Sigmoid colon (tissue), 7 donors: Measurements from ENCODE around the gene ACIN1. TPM values are rescaled to one million over a fixed set of nuclear protein-coding genes. Genes with fewer than 3 reads are reported as not detected.
A peak's percentile ranks its signal among the peaks of the same experiment; 100 is the strongest.

Source experiments
- DNase-seq: peaks from one replicate; pipeline ENCODE4 v3.0.0-alpha.2; 2019
- H3K27ac ChIP-seq, 4 donors: fragments of 200-600 bp; sonication (generic); one replicate each; pipeline ENCODE4 v1.5.1; 2016 to 2019; ENCODE audit warnings: mild to moderate bottlenecking in 1 of 4
- H3K27me3 ChIP-seq, 3 donors: fragments of 200-600 bp; sonication (generic); one replicate each; pipeline ENCODE4 v1.5.1; 2019; ENCODE audit warnings: mild to moderate bottlenecking in 1 of 3
- H3K36me3 ChIP-seq, 4 donors: fragments of 200-600 bp; sonication (generic); one replicate each; pipeline ENCODE4 v1.5.1; 2016 to 2019
- H3K4me1 ChIP-seq, 4 donors: fragments of 200-600 bp; sonication (generic); one replicate each; pipeline ENCODE4 v1.5.1; 2017 to 2019
- H3K4me3 ChIP-seq, 4 donors: fragments of 200-600 bp; sonication (generic); one replicate each; pipeline ENCODE4 v1.5.1; 2017 to 2019; ENCODE audit warnings: mild to moderate bottlenecking in 2 of 4, moderate library complexity in 1 of 4
- H3K9me3 ChIP-seq, 4 donors: fragments of 200-600 bp in 3 of 4; sonication (generic) in 3 of 4; one replicate each; pipeline versions ENCODE4 v1.5.1 to v1.6.1; 2013 to 2019
- EP300 ChIP-seq, 4 donors: sonication (generic); formaldehyde crosslinking; IDR thresholded peaks; one replicate each; pipeline ENCODE4 v1.6.1; 2017; ENCODE audit warnings: antibody characterized with exemption in 4 of 4
- POLR2A ChIP-seq, 2 donors: fragments of 450-650 bp; IDR thresholded peaks; one replicate each; pipeline ENCODE4 v1.6.1; 2016; ENCODE audit warnings: antibody characterized with exemption in 2 of 2, mild to moderate bottlenecking in 2 of 2, moderate library complexity in 2 of 2
- POLR2AphosphoS5 ChIP-seq, 4 donors: sonication (generic); formaldehyde crosslinking; IDR thresholded peaks; one replicate each; pipeline ENCODE4 v1.6.1; 2017; ENCODE audit warnings: antibody characterized with exemption in 4 of 4
- WGBS, 2 donors: extraction: QIAGEN DNeasy Blood & Tissue Kit; methylation state at CpG; one replicate each; pipeline ENCODE4 v1.1.7; 2013; 5-methylcytosine and 5-hydroxymethylcytosine counted together
- intact Hi-C: fragments of 100-400 bp; cut with DNase I; formaldehyde crosslinking; loops from one replicate; pipeline ENCODE4 v1.15.1; 2023
- polyA plus RNA-seq, 3 donors: library from polyadenylated mRNA; stranded (reverse); fragments of 200-250 nt; gene quantifications; one replicate each; pipeline ENCODE4 v1.2.3, GENCODE V29; 2013
- total RNA-seq, 4 donors: library from RNA; depleted of rRNA; stranded (reverse); fragments of >200 nt; gene quantifications; one replicate each; pipeline ENCODE4 v1.1.0, GENCODE V29; 2016
- TF ChIP-seq, protein P1 (sequence below), 4 experiments: fragments of 450-650 bp in 3 of 4; fragments of 200-600 bp in 1 of 4; IDR thresholded peaks; one replicate each; pipeline ENCODE4 v1.5.1; 2016 to 2019; ENCODE audit warnings: antibody characterized with exemption in 4 of 4, mild to moderate bottlenecking in 3 of 4, moderate library complexity in 2 of 4
- donor health status: healthy with polysubstance abuse.
- donor health status: Bipolar disorder and iron deficiency.
- donor health status: healthy.

ACIN1 gene
- total and polyA plus RNA-seq, 7 donors: 37.8 to 129 (median 88.4) TPM

DNA sequence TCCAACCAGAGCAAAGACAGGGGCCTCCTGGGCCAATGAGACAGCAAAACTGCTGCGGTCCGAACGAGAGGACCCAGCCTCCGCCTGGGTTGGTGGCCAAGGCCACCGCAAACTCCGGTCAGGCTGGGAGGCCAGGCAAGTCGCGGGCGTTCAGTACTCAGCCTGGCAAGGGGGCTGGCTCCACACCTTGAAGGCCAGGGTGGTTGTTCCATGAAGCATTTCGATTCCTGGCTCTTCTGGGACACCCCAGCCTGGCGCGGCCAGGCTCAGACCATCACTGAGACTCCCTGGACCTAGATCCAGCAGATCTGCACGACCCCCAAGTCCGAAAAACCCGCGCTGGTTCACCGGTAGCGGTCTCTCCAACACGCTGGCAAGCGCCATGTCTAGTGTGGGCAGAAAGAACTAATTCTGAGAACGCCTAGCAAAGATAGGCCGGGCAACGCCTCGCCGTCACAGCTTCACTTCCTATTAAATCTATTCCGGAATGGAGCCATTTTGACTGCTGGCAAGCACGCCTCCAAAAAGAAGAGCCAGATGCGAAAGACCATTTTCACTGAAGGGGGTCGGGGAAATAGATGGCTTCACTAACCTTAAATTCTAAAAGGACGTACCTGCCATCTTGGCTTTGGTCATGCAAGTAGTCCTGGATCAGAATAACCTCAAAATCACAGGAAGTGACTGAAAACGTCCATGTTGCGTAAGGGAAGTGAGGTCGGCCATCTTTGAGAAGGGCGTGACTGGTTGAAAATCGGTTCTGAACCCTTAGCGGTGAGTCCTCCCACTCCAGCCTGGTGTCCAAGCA lies 60.2 kb downstream of the ACIN1 start, which contains the start of gene PSMB5:
Gene PSMB5 (minus strand): TSS at position 403 of the 805 bp plus-strand sequence. CDS start 19 bp downstream, at position 384.
- peak within 1 kb of the TSS; percentile 59 to 94 (median 80) for H3K4me3 ChIP-seq
- intact Hi-C loops: loop anchor here (1.0 kb wide), 1 partner anchor 28 kb away; no protein-coding TSS in a partner anchor
- H3K27ac ChIP-seq: peak within 1 kb of the TSS; percentile 88 to 97 (median 93)
- peak; percentile 96 for DNase-seq
- H3K27me3 ChIP-seq: no peaks in the 10 kb centered on the region
- TF ChIP-seq POLR2AphosphoS5 (IDR thresholded peaks at IDR 0.05) (peak in 3 of 4 donors; percentile 71 to 76 (median 73)), EP300 (IDR thresholded peaks at IDR 0.05) (no peak), POLR2A (IDR thresholded peaks at IDR 0.05) (peak in 1 of 2 donors; percentile 36)
- TF ChIP-seq, protein P1, sequence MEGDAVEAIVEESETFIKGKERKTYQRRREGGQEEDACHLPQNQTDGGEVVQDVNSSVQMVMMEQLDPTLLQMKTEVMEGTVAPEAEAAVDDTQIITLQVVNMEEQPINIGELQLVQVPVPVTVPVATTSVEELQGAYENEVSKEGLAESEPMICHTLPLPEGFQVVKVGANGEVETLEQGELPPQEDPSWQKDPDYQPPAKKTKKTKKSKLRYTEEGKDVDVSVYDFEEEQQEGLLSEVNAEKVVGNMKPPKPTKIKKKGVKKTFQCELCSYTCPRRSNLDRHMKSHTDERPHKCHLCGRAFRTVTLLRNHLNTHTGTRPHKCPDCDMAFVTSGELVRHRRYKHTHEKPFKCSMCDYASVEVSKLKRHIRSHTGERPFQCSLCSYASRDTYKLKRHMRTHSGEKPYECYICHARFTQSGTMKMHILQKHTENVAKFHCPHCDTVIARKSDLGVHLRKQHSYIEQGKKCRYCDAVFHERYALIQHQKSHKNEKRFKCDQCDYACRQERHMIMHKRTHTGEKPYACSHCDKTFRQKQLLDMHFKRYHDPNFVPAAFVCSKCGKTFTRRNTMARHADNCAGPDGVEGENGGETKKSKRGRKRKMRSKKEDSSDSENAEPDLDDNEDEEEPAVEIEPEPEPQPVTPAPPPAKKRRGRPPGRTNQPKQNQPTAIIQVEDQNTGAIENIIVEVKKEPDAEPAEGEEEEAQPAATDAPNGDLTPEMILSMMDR (IDR thresholded peaks at IDR 0.05): peak in 2 of 4 experiments; percentile 20 to 43
- 0% methylated on average over 36 of the region's 36 CpGs for whole genome bisulfite sequencing, 2 donors
- peaks cover 0 to 14% (median 13%) of the 10 kb centered on the region in 4 donors for H3K4me1 ChIP-seq
- H3K9me3 ChIP-seq: no peaks in the 10 kb centered on the region
- H3K36me3 ChIP-seq: peaks cover 9 to 36% (median 26%) of the 10 kb centered on the region in 4 donors

DNA sequence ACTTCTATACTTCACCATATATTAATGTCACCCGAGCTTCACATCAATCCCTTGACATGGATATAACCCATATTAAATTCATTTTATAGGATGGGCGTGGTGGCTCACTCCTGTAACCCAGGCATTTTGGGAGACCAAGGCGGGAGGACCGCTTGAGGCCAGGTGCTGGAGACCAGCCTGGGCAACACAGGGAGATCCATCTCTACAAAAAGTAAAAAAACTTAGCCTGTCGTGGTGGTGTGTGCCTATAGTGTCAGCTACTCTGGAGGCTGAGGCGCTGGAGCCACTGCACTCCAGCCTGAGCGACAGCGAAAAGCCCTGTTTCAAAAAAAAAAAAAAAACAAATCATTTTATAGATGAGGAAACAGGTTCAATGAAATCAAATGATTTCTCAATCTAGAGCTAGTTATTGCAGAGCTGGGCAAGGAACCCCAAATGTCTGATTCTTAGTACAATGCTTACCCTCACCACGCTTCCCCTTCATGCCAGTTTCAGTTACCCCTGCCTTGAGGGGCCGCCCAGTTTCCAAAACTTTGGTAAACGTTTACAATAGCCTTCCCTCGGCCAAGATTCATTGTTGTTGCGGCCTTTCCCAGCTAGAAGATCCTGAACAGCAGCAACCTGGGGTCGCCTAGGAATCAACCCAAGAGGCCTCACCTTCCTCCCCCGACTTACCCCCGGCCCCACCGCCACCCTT lies 61.0 kb downstream of the ACIN1 start:
- peak overlapping the region; percentile 59 to 94 (median 80) for H3K4me3 ChIP-seq
- H3K4me1 ChIP-seq: peaks cover 0 to 14% (median 13%) of the 10 kb centered on the region in 4 donors
- 31 to 39% methylated on average over 17 of the region's 17 CpGs for WGBS, 2 donors
- DNase-seq: no peak
- H3K9me3 ChIP-seq: no peaks in the 10 kb centered on the region
- no peaks in the 10 kb centered on the region for H3K27me3 ChIP-seq
- peaks cover 9 to 43% (median 26%) of the 10 kb centered on the region in 4 donors for H3K36me3 ChIP-seq
- H3K27ac ChIP-seq: peak overlapping the region; percentile 88 to 97 (median 93)
- TF ChIP-seq EP300 (IDR thresholded peaks at IDR 0.05): no peak
- no peak for TF ChIP-seq POLR2A (IDR thresholded peaks at IDR 0.05)
- TF ChIP-seq, protein P1 (IDR thresholded peaks at IDR 0.05): no peak
- intact Hi-C loops: no loop called here

DNA sequence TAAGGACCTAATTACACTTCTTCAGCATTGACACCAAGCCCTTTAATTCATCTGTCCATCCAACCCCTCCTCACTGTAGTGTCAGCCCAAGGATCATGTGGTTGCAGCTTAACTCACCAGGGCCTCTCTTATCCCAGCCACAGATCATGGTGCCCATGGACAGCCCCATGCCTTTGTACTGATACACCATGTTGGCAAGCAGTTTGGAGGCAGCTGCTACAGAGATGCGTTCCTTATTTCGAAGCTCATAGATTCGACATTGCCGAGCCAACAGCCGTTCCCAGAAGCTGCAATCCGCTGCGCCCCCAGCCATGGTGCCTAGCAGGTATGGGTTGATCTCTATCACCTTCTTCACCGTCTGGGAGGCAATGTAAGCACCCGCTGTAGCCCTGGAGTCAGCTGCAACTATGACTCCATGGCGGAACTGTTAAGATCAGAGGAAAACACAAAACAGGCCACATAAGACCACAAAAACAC lies 61.6 kb downstream of the ACIN1 start:
- WGBS, 2 donors: 88 to 95% methylated on average over 10 of the region's 10 CpGs
- TF ChIP-seq POLR2A (IDR thresholded peaks at IDR 0.05) (no peak), POLR2AphosphoS5 (IDR thresholded peaks at IDR 0.05) (no peak), EP300 (IDR thresholded peaks at IDR 0.05) (no peak)
- TF ChIP-seq, protein P1 (IDR thresholded peaks at IDR 0.05): no peak
- Histone ChIP-seq H3K4me3 (peak overlapping the region in 2 of 4 donors; percentile 83 to 94), H3K36me3 (peaks cover 9 to 50% (median 26%) of the 10 kb centered on the region in 4 donors), H3K27ac (no peak overlapping the region), H3K9me3 (no peaks in the 10 kb centered on the region), H3K27me3 (no peaks in the 10 kb centered on the region), H3K4me1 (peaks cover 0 to 14% (median 13%) of the 10 kb centered on the region in 4 donors)
- no peak for DNase-seq
- intact Hi-C loops: no loop called here

DNA sequence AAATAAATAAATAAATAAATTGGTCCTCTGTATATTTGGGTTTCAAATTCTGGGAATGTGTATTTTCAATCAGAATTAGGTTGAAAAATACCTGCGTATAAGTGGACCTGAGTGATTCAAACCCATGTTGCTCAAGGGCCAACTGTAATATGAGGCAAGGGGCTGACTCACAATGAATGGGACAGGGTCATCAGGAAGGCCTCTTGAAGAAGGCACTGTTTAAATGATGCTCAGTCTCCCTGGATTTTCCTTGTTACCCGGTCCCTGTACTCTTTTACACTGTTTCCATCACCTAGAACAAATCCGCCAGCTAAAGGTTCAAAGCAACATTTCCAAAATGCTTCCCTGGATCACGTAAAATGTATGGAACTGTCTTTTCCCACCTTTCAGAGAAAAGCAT lies 64.0 kb downstream of the ACIN1 start:
- Histone ChIP-seq H3K27me3 (no peaks in the 10 kb centered on the region), H3K4me1 (peaks cover 0 to 14% (median 13%) of the 10 kb centered on the region in 4 donors), H3K36me3 (peaks cover 17 to 73% (median 32%) of the 10 kb centered on the region in 4 donors), H3K4me3 (no peak overlapping the region), H3K27ac (no peak overlapping the region), H3K9me3 (no peaks in the 10 kb centered on the region)
- no peak for DNase-seq
- 97% methylated on average over 4 of the region's 4 CpGs for whole genome bisulfite sequencing, 2 donors
- no peak for TF ChIP-seq EP300 (IDR thresholded peaks at IDR 0.05)
- TF ChIP-seq, protein P1 (IDR thresholded peaks at IDR 0.05): no peak
- no peak for TF ChIP-seq POLR2A (IDR thresholded peaks at IDR 0.05)
- no peak for TF ChIP-seq POLR2AphosphoS5 (IDR thresholded peaks at IDR 0.05)
- intact Hi-C loops: no loop called here
